ENCODE results near the gene HAUS5.
"Not testable (repeated sequence)": the region's sequence is repeated elsewhere in the genome, so short reads cannot be mapped to it uniquely, and the experiment has no call there.

Gene HAUS5

GRCh38 chr19:35644206-35644986, 31.9 kb downstream of the HAUS5 start:
- peak; percentile 92 for DNase-seq

- DNase-seq = peak; percentile 29 to 46
Observed at GRCh38 chr19:35644987-35645679, 32.6 kb downstream of the HAUS5 start.

DNA sequence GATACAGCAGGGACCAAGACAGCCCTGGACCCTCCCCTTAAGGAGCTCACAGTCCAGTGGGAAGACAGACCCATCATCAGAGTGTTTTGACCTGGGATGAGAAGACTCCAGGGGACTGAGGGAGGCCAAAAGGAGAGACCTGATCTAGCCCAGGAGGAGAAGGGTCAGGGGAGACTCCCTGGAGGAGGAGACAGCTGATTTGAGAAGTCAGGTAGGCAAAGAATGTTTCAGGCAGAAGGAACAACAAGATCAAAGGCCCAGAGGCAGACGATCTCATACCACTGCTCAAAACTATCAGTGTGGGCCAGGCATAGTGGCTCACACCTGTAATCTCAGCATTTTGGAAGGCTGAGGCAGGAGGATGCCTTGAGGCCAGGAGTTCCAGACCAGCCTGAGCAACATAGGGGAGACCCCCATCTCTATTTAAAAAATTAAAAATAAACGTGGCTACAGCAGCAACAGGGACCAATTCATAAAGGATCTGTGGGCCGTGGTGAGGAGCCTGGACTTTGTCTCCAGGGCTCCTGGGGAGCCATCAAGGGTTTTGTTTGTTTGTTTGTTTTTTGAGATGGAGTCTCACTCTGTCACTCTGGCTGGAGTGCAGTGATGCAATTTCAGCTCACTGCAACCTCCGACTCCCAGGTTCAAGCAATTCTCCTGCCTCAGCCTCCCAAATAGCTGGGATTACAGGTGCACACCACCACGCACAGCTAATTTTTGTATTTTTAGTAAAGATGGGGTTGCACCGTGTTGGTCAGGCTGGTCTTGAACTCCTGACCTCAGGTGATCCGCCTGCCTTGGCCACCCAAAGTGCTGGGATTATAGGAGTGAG, 33.4 kb downstream of the HAUS5 start:
- DNase-seq = no peak

GRCh38 chr19:35648017-35648961, 35.8 kb downstream of the HAUS5 start, which contains the start of gene COX6B1:
COX6B1 (plus strand) TSS chr19:35648323; CDS start chr19:35651244, 2,921 bp downstream.
- DNase-seq = peak; percentile 95 to 99

DNA sequence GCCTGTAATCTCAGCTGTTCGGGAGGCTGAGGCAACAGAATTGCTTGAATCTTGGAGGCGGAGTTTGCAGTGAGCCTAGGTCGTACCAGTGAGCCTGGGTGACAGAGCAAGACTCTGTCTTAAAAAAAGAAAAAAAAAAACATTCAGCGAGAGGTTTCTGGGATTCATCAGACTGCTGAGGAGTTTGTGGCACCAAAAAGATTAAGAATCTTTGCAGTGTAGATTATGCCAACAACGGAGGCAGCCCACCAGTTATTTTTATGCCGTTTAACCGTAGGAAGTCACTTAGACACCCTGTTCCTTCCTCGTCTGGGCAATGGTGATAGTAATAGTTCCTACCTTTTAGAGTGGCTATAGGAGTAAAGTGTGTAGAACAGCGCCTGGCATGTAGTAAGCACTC, 38.0 kb downstream of the HAUS5 start:
- no peak for DNase-seq

GRCh38 chr19:35654828-35655227, 42.3 kb downstream of the HAUS5 start:
- not testable (repeated sequence) for DNase-seq

DNA sequence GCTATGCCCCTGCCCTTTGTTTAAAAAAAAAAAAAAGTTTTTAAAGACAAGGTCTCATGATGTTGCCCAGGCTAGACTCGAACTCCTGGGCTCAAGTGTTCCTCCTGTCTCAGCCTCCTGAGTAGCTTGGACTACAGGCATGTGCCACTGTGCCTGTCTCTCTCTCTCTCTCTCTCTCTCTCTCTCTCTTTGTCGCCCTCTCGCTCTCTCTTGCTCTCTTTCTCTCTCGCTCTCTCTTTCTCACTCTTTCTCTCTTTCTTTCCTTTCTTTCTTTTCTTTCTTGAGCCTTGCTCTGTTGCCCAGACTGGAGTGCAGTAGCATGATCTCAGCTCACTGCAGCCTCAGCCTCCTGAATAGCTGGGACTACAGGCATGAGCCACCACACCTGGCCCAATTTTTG, 43.1 kb downstream of the HAUS5 start:
- DNase-seq = no peak

DNA sequence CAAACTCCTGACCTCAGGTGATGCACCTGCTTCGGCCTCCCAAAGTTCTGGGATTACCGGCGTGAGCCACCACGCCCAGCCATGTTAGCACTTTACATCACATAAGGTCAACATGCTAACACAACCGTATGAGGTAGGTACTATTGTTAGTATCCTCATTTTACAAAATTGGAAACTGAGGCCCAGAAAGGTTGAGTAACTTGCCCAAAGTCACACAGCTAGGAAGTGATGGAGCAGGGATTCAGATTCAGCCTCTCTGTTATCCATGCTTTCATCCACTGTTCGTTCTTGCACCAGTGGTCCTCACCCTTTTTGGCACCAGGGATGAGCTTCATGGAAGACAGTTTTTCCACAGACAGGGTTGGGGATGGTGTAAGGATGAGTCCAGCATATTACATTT, 44.2 kb downstream of the HAUS5 start:
- no peak for DNase-seq

DNA sequence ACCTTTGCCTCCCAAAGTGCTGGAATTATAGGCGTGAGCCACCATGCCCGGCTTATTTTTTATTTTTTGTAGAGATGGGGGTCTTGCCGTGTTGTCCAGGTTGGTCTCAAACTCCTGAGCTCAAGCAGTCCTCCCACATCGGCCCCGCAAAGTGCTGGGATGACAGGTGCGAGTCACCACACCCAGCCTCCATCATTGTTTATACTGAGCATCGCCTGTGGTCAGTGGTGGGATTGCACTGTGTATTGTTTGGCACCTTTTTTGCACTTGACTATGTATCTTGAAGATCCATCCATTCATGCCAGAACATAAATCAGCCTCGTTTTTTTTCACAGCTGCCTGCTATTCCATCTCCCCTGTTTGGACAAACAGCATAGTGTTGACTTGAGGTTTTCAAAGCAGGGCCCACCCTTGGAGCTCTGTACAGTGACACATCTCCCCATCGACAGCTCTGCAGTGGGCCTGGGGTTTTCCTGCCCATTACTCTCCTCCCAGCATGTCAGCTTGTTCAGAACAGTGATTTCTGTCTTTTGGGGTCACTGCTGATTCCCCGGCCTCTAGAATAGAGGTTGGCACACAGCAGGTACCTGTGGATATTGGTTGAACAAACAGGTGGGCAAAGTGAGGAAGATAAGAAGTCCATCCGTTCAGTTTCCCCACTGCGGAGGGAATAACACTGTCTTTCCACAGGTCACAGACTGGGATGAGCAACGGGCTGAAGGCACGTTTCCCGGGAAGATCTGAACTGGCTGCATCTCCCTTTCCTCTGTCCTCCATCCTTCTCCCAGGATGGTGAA, 45.6 kb downstream of the HAUS5 start:
- no peak for DNase-seq

DNA sequence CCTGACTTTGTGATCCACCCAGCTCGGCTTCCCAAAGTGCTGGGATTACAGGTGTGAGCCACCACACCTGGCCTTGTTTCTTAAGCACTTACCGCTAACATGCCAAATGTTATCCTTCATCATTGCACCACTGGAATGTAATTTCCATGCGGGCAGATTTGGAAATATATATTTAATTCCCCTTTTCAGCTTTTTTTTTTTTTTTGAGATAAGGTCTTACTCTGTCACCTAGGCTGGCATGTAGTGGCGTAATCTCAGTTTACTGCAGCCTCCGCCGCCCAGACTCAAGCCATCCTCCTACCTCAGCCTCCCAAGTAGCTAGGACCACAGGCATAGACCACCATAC, 49.4 kb downstream of the HAUS5 start:
- no peak for DNase-seq

DNA sequence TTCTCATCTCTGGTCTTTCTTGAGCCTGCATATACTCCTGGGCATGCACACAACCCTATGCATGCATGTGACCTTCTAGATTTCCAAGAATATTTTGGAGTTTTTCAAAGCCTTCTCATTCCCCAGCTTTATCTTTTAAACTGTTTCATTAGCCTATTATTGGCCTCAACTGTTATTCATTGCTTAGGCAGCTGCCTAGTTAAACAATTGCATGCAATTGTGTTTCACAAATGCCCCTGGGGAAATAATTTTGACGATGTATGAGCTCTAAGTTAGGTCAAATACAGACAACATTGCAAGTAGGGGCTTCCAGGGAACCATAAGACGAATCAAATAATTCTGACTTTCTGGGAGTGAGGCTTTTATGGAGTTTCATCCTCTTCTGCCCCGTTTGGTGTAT, 51.4 kb downstream of the HAUS5 start:
- no peak for DNase-seq

DNA sequence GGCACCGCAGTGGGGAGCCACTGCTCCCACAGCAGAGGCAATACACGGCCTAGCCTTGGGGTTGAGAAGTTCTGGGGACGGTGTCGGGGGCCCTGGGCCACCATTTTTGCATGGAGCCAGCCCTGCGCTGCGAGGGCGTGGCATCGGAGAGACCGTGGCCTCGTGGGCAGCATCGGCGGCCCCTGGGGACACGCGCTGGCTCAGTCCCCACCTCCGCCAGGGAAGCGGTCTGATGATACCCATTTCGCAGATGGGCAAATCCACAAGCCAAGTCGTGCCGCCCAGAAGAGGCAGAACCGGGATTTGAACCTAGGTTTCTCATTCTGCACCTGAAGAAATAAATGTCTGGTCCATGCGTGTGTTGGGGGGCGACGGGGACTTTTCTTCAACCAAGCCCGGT, 52.6 kb downstream of the HAUS5 start:
- DNase-seq = no peak

DNA sequence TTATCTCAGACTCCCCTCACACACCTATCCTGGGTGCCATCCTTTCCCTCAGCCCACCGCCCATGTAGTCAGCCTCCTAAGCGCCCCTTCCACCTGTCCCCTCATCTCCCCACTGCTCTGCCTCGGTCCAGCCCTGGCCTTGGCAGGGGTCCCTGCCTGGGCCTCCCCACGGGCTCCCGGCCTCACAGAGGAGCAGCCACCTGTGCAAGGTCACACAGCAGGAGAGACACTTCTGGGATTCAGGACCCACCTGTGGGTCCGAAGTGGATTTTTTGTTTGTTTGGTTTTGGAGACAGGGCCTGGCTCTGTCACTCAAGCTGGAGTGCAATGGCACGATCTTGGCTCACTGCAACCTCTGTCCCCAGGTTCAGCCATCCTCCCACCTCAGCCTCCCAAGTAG, 53.1 kb downstream of the HAUS5 start:
- DNase-seq = no peak

DNA sequence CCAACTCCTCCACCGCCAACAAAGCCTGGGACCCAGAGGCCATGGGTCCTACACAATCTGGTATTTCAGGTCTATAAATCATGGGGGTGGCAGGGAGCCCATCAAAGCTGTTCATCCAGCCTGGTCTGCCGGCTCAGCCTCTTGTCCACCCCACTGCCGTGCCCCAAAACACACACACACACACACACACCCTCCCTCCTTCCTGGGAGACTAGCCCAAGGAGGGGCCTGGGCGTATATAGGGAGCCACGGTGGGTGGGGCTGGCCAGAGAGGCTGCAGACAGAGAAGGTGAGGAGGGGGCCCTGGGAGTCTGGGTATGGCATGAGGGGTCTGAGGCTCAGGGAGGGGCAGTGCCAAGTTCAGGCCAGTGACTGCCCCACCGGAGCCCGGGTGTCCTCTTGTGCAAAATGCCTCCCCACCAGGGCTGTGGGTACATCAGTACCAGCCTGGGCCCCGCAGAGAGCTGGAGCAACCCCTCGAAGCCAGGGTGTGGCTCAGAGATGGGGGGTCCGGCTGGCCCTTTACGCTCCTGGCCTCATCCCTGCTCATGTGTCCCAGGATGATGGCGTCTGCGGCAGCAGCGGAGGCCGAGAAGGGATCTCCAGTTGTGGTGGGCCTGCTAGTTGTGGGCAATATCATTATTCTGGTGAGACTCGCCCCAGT, 53.8 kb downstream of the HAUS5 start, which contains the start of gene UPK1A:
Gene UPK1A (plus strand): TSS at position 267 of the 663 bp plus-strand sequence. CDS start 296 bp downstream, at position 563.
- no peak for DNase-seq

- no peak for DNase-seq
Observed at GRCh38 chr19:35669566-35669965, 57.0 kb downstream of the HAUS5 start.

DNA sequence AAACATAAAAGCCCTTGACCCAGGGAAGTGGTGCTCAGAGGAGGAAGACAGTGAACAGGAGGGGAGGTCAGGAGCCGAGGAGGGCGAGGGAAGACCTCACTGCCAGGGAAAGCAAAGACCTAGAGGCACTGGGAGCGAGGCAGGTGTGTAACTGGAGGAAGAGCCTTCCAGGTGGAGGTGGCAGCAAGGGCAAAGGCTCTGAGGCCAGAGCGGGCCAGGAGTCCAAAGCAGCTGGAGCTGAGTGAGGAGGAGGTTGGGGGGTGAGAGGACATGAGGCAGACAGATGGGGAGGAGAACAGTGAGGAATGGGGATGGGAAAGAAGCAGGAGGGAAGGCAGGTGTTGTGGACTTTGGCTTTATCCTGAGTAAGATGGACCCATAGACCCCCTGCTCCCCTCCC, 57.4 kb downstream of the HAUS5 start:
- no peak for DNase-seq

DNA sequence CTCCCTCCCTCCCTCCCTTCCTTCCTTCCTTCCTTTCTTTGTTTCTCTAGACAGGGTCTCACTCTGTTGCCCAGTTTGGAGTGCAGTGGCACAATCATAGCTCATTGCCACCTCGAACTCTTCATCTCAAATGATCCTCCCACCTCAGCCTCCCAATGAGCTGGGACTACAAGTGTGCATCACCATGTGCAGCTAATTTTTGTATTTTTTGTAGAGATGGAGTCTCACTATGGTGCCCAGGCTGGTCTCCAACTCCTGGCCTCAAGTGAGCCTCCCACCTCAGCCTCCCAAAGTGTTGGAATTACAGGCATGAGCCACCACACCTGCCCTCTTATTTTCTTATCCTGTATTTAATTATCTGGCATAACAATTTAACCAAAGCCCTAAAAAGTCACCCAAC, 58.2 kb downstream of the HAUS5 start:
- no peak for DNase-seq

- DNase-seq = peak in 1 of 2 experiments; percentile 4
Observed at GRCh38 chr19:35671818-35672217, 59.3 kb downstream of the HAUS5 start.

DNA sequence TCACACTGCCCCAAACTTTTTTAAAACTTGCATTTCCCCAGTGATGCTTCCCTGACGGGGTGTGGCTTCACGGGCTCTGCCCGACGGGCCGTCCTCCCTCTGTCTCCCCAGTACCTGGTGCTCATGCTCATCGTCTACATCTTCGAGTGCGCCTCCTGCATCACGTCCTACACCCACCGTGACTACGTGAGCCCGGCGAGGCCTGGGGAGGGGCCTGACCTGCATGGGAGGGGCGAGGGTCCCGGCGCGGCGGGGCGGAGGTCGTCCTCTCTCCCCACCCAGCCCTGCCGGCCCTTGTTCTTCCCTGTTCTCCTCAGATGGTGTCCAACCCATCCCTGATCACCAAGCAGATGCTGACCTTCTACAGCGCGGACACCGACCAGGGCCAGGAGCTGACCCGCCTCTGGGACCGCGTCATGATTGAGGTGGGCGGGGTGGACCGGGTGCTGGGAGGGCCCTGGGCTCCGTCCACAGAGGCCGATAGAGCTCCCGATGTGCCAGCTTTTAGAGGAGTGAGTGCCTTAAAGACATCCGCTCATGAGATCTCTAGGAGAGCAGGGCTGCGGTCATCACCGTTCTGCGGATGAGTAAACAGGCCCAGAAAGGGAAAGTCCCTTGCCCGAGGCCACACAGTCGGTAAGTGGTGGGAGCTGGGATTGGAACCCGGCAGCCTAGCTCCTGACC, 60.7 kb downstream of the HAUS5 start:
- DNase-seq = no peak

All from NCI-H2081 (cell line).